A172 (cell line): ENCODE data around the gene ZBTB34. TPM values are rescaled to one million over a fixed set of nuclear protein-coding genes. Genes with fewer than 3 reads are reported as not detected.

Experiments
- DNase-seq: peaks from one replicate; pipeline ENCODE4 v3.0.0-alpha.2; 2015; ENCODE audit warnings: low spot score
- total RNA-seq: library from RNA; depleted of rRNA; stranded (reverse); fragments of >200 nt; shearing (Covaris generic); gene quantifications from 2 replicates; pipeline ENCODE4 v1.2.3, GENCODE V29; 2014

The ZBTB34 gene
- total RNA-seq, 1 experiment from 2014 or later, result 5.5 TPM

GRCh38 chr9:126876531-126876930 lies 16.1 kb downstream of the ZBTB34 start:
- no peak for DNase-seq

GRCh38 chr9:126877418-126877817 lies 17.0 kb downstream of the ZBTB34 start:
- no peak for DNase-seq

GRCh38 chr9:126879288-126879687 lies 18.8 kb downstream of the ZBTB34 start:
- no peak for DNase-seq

DNA sequence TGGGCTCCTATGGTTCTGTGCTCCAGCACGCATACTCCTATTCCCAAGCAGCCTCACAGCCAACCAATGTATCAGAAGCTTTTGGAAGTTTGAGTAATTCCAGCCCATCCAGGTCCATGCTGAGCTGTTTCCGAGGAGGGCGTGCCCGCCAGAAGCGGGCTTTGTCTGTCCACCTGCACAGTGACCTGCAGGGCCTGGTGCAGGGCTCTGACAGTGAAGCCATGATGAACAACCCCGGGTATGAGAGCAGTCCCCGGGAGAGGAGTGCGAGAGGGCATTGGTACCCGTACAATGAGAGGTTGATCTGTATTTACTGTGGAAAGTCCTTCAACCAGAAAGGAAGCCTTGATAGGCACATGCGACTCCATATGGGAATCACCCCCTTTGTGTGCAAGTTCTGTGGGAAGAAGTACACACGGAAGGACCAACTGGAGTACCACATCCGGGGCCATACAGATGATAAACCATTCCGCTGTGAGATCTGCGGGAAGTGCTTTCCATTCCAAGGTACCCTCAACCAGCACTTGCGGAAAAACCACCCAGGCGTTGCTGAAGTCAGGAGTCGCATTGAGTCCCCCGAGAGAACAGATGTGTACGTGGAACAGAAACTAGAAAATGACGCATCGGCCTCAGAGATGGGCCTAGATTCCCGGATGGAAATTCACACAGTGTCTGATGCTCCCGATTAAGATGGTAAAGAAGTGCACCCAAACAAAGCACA lies 19.9 kb downstream of the ZBTB34 start:
- DNase-seq, result no peak

DNA sequence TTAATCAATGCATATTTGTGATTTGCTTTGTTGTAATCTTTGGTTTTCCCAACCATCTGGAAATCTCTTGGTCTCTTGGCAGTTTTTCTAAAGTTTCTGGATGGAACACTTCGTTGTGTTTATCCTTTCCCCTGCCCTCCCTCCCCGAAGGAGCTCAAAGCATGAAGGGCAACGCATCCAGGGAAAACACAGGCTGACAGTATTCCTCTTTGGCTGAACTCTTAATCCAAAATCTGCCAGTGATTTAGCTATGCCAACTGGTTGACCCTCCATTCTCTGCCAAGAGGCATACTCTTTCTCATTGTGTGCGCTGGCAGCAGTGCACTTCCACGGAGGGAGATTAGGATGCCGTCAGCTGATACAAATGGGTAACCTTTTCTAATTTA lies 20.5 kb downstream of the ZBTB34 start:
- no peak for DNase-seq

- no peak for DNase-seq
These were observed 22.3 kb downstream of the ZBTB34 start for GRCh38 chr9:126882746-126883145.

- peak; percentile 26 for DNase-seq
These were observed 23.2 kb downstream of the ZBTB34 start for GRCh38 chr9:126883636-126884035.

- no peak for DNase-seq
These were observed 24.7 kb downstream of the ZBTB34 start for GRCh38 chr9:126885131-126885641.

GRCh38 chr9:126886034-126886822 lies 25.8 kb downstream of the ZBTB34 start:
- DNase-seq, result no peak

DNA sequence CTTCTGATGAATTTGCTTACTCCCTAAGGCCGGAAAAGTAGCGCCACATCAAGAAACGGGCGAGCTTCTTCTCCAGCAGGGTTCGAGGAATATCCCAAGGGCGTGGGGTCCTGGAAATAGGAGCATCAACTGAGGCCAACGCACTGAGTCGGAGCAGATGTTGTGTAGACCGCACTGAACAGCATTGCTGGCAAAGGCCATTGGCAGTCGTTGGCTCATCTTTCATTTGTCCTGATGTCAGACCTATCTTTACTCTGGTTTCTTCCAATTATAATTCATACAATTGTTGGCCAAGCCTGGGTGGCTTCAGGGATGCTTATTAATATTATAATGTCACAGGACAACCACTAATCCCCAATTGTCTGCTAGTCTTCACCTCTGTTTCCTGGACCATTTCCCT lies 26.5 kb downstream of the ZBTB34 start:
- DNase-seq, result no peak

- DNase-seq, result no peak
These were observed 31.2 kb downstream of the ZBTB34 start for GRCh38 chr9:126891676-126892075.

DNA sequence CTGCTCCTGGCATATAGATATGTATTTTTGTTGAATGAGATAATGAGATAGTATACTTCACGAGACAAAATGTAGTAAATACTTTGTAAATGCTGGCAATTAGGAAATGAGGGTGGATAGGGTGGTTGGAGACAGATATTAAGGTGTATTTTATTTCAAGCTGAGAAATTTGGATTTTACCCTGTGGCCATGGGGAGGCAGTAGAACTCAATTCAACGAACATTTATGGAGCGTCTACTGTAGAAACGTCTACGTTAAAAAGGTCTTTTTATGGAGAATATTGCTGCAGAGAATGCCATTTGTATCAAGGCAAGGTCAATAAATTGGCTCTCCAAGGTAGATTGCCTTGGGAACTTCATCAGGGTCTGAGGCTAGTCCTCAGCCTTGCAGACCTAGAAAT lies 32.6 kb downstream of the ZBTB34 start:
- DNase-seq, result no peak

DNA sequence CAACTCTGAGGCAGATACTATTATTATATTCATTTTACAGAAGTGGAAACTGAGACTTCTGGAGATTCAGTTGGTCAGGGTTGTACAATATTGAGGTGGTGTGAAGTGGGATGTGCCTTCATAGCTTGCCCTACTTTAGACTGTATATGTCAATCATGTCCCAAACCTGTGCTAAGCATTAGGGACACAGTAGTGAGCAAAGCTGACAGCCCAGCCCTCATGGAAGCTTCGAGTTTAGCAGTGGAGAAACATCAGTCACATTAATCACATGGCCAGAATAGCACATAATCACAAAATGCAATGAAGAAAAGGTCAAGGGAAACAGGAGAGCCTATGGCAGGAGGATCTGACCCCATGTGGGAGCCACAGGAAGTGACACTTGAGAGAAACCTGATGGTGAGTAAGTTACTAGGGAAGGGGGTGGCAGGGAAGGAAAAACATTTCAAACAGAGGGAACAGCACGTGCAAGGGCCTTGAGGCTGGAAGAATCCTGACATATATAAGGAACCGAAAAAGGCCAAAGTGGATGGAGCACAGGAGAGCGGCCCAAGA lies 33.7 kb downstream of the ZBTB34 start:
- DNase-seq, result no peak

DNA sequence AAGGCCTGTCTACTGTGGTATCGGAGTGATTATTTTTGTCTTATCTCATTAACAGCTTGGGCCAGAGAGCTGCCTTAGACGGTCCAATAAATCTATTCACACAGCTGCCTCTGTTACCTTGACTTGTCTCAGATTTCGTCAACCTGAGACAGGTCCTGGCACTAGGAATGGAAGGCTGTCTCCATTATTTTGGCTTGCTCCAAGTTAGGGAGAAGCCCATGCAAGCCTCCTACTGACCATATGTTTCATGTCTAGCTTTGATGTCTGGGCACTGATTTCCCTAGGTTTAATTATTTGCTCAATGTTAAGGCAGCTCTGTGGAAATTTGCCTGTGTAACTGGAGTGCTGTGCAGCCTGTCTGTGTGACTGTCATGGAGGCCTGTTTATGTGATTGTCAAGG lies 41.8 kb downstream of the ZBTB34 start:
- no peak for DNase-seq

DNA sequence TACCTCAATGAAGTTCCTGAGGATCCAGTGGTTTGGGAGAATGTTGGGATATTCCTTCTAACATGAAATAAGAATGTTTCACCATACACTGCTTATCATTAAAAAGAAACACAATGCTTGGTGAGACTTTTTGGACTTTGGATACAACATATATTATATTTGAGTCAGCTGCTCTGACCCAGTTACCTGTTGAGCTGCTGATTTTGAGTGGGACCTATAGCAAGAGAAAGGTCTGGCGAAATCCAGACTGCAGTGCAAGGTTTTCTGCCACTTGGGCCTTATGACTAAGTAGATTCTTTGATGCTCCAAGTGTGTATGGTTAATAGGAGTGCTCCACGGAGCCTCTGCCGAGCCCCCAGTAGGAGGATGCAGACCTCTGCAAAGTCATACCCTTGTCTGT lies 44.1 kb downstream of the ZBTB34 start:
- no peak for DNase-seq

DNA sequence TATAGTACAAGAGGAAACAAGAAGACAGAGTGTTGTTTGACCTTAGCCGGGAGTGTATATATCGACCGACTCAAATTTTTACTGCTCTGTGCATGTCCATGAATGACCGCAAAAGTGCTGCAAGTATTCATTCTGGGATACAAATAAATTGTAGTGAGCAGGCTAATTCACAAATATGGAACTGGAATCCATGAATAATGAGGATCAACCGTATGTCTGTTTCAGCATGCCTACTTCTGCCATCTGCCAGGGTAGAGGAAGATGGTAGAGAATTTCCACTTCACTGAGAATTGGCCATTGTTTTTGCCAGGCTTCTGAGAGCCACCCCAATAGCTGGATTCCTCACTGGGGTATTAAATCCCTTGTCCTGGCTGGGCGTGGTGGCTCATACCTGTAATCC lies 45.7 kb downstream of the ZBTB34 start:
- no peak for DNase-seq

DNA sequence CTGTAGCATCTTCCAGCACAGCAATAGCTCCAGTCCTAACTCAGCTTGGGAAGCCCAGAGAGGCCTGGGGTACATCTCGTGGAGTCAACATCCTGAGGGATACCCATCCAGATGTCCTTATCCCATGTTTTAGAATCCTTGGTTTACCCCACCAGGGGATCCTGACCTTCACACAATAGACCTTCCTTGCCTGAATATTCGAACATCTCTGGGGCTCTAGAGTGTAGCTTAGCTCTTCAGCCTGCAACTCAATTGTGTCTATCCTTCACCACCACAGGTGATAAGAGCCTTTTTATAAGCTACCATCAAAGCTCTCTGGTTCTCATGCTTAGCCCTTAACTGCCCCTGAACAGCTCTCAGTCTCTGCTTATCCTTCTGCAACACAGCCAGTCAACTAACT lies 46.6 kb downstream of the ZBTB34 start:
- DNase-seq, result no peak

DNA sequence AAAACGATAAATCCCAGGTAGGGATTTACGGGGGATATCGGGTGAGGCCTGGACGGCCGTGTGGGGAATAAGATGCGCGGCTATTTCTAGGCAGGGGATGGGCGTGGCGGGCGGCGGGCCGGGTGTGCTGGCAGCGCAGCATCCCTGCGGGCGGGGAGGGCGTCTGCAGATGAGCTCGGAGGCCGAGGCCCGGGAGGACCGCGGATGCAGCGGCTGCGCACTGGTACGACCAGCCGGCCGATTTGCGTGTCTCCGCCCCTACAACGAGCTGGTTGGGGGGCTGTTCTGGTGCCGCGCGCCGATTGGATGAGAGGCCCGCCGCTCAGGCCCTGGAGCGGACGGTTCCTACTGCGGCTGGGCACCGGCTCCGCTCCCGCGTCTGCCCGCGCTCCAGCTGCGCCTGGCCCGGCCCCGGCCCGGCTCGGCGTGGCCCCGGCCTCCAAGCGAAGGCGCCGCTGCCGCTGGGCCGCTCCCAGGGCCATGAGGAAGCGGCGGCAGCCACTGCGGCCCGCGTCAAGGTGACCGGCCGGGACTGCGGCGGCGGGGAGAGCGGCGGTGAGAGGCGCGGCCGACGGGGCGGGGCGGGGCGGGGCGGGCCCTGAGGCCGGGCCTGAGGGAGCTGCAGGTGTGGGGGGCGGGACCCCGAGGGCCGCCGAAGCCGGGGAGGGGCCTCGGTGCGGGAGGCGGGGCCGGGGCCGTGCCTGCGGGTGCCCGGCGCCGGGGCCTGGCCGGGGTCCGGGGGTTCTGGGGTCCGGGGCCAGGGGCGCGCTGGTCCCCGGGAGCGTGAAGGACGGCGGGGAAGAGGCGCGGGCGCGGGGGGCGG lies 54.2 kb downstream of the ZBTB34 start, which contains the start of gene RALGPS1:
RALGPS1 (plus strand) TSS at position 325 of the 823 bp plus-strand sequence. CDS start 47,508 bp downstream, outside the sequence.
- DNase-seq, result peak; percentile 94

- DNase-seq, result no peak
These were observed 54.9 kb downstream of the ZBTB34 start for GRCh38 chr9:126915281-126915816.

- DNase-seq, result no peak
These were observed 55.6 kb downstream of the ZBTB34 start for GRCh38 chr9:126915846-126916543.

GRCh38 chr9:126916909-126917308 lies 56.5 kb downstream of the ZBTB34 start:
- no peak for DNase-seq
